DND-41 (cell line): Measurements from ENCODE around the gene DCC.

Source experiments
- ATAC-seq: fragments of 200-7000 bp; cut with Tn5 transposase; 3 replicates; pipeline ENCODE4 v1.9.1; 2021; ENCODE audit warnings: low read depth; ENCODE audit not compliant: insufficient read depth
- DNase-seq: peaks from one replicate; pipeline ENCODE4 v3.0.0-alpha.2; 2020
- H2AFZ ChIP-seq: 2 replicates; pipeline ENCODE4 v1.6.0; 2012; ENCODE audit warnings: low read depth, low read length
- H3K27ac ChIP-seq: 2 replicates; pipeline ENCODE4 v1.5.1; 2012; ENCODE audit warnings: low read length, inconsistent platforms
- H3K27me3 ChIP-seq: fragments of 200-600 bp; sonication (generic); 2 replicates; pipeline ENCODE4 v1.6.0; 2012; ENCODE audit warnings: low read length, mild to moderate bottlenecking, inconsistent platforms; ENCODE audit not compliant: insufficient read depth, poor library complexity
- H3K36me3 ChIP-seq: 2 replicates; pipeline ENCODE4 v1.5.1; 2012; ENCODE audit warnings: low read length, inconsistent platforms; ENCODE audit not compliant: insufficient read depth
- H3K4me1 ChIP-seq: 2 replicates; pipeline ENCODE4 v1.5.1; 2012; ENCODE audit warnings: mild to moderate bottlenecking, low read length; ENCODE audit not compliant: insufficient read depth
- H3K4me2 ChIP-seq: 2 replicates; pipeline ENCODE4 v1.6.0; 2012; ENCODE audit warnings: mild to moderate bottlenecking, moderate library complexity, low read length, inconsistent platforms; ENCODE audit not compliant: insufficient read depth
- H3K4me3 ChIP-seq, 2 experiments: fragments of 200-600 bp in 1 of 2; shearing (Covaris generic) in 1 of 2; 2 replicates each; pipeline ENCODE4 v1.5.1; 2012 to 2016; ENCODE audit warnings: inconsistent platforms in 2 of 2, low read length in 2 of 2, mild to moderate bottlenecking in 2 of 2, low read depth in 1 of 2, moderate library complexity in 1 of 2
- H3K79me2 ChIP-seq: 2 replicates; pipeline ENCODE4 v1.6.0; 2012; ENCODE audit warnings: low read length, inconsistent platforms; ENCODE audit not compliant: insufficient read depth
- H3K9ac ChIP-seq: 2 replicates; pipeline ENCODE4 v1.6.0; 2012; ENCODE audit warnings: low read depth, mild to moderate bottlenecking, inconsistent platforms, low read length, moderate library complexity
- H3K9me3 ChIP-seq: 2 replicates; pipeline ENCODE4 v1.5.1; 2012; ENCODE audit warnings: low read length, moderate library complexity, mild to moderate bottlenecking, inconsistent platforms; ENCODE audit not compliant: insufficient read depth, severe bottlenecking
- H4K20me1 ChIP-seq: 2 replicates; pipeline ENCODE4 v1.6.0; 2012; ENCODE audit warnings: low read length; ENCODE audit not compliant: insufficient read depth
- EZH2 ChIP-seq: IDR thresholded peaks from 3 replicates; pipeline ENCODE4 v1.6.1; 2012; ENCODE audit warnings: borderline replicate concordance, low read depth, mild to moderate bottlenecking, moderate library complexity, low read length, inconsistent platforms; ENCODE audit not compliant: severe bottlenecking
- TF ChIP-seq, protein P1 (sequence below): IDR thresholded peaks from 2 replicates; pipeline ENCODE4 v1.5.1; 2012; ENCODE audit warnings: borderline replicate concordance, low read length, moderate library complexity, mild to moderate bottlenecking; ENCODE audit not compliant: poor library complexity, severe bottlenecking; ENCODE audit errors: extremely low read depth

The DCC gene

GRCh38 chr18:52567360-52567759, 227.4 kb downstream of the DCC start:
- Histone ChIP-seq H3K27ac (no peak overlapping the region), H4K20me1 (no peaks in the 10 kb centered on the region), H3K79me2 (no peaks in the 10 kb centered on the region), H2AFZ (no peak overlapping the region), H3K4me2 (no peak overlapping the region), H3K27me3 (no peaks in the 10 kb centered on the region), H3K4me3 (no peak overlapping the region), H3K4me1 (no peaks in the 10 kb centered on the region), H3K9me3 (no peaks in the 10 kb centered on the region), H3K36me3 (no peaks in the 10 kb centered on the region), H3K9ac (no peak overlapping the region)
- TF ChIP-seq, protein P1, sequence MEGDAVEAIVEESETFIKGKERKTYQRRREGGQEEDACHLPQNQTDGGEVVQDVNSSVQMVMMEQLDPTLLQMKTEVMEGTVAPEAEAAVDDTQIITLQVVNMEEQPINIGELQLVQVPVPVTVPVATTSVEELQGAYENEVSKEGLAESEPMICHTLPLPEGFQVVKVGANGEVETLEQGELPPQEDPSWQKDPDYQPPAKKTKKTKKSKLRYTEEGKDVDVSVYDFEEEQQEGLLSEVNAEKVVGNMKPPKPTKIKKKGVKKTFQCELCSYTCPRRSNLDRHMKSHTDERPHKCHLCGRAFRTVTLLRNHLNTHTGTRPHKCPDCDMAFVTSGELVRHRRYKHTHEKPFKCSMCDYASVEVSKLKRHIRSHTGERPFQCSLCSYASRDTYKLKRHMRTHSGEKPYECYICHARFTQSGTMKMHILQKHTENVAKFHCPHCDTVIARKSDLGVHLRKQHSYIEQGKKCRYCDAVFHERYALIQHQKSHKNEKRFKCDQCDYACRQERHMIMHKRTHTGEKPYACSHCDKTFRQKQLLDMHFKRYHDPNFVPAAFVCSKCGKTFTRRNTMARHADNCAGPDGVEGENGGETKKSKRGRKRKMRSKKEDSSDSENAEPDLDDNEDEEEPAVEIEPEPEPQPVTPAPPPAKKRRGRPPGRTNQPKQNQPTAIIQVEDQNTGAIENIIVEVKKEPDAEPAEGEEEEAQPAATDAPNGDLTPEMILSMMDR = no peak
- no peak for TF ChIP-seq EZH2
- ATAC-seq = no peak
- DNase-seq = no peak

GRCh38 chr18:52569492-52569891, 229.5 kb downstream of the DCC start:
- ATAC-seq (no peak), DNase-seq (no peak)
- Histone ChIP-seq H3K4me1 (no peaks in the 10 kb centered on the region), H3K9me3 (no peaks in the 10 kb centered on the region), H4K20me1 (no peaks in the 10 kb centered on the region), H3K79me2 (no peaks in the 10 kb centered on the region), H3K36me3 (no peaks in the 10 kb centered on the region), H3K27me3 (no peaks in the 10 kb centered on the region), H3K4me2 (no peak overlapping the region), H2AFZ (no peak overlapping the region), H3K9ac (no peak overlapping the region), H3K27ac (no peak overlapping the region), H3K4me3 (no peak overlapping the region)
- TF ChIP-seq, protein P1 = no peak
- TF ChIP-seq EZH2 = no peak

DNA sequence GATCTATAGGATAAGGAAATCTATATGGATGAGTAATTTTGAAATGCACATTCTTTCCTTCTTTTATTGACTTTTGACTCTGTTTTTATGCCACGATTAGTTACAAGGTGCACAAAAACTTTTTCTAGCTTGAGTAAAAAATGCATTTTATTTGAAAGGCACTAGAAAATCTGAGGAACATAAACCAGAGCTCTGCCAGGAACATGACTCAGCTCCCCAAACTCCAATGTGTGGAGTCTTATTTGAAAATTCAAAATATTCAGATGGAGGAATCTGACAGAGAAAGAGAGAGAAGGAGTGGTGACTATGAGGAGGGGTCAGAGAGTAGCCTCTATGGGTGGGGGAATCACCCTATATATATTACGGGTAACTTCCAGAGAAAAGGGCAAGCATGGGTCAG, 231.0 kb downstream of the DCC start:
- no peak overlapping the region for H3K9ac ChIP-seq
- no peaks in the 10 kb centered on the region for H3K36me3 ChIP-seq
- H2AFZ ChIP-seq = no peak overlapping the region
- no peaks in the 10 kb centered on the region for H4K20me1 ChIP-seq
- no peak overlapping the region for H3K27ac ChIP-seq
- ATAC-seq (no peak), DNase-seq (no peak)
- H3K4me2 ChIP-seq = no peak overlapping the region
- H3K4me1 ChIP-seq = no peaks in the 10 kb centered on the region
- no peak overlapping the region for H3K4me3 ChIP-seq
- H3K9me3 ChIP-seq = no peaks in the 10 kb centered on the region
- H3K27me3 ChIP-seq = no peaks in the 10 kb centered on the region
- TF ChIP-seq EZH2 = no peak
- TF ChIP-seq, protein P1 = no peak
- H3K79me2 ChIP-seq = no peaks in the 10 kb centered on the region
